Epidermal melanocyte (primary cell): ENCODE results near the gene TM7SF2.

Experiments used
- DNase-seq: peaks from one replicate; pipeline ENCODE4 v3.0.0; 2011; ENCODE audit warnings: low spot score; ENCODE audit not compliant: insufficient read length

Gene TM7SF2

GRCh38 chr11:65152122-65152521, 40.5 kb downstream of the TM7SF2 start:
- DNase-seq, result no peak

- DNase-seq, result no peak
Observed at GRCh38 chr11:65156256-65156655, 44.6 kb downstream of the TM7SF2 start.

- no peak for DNase-seq
Observed at GRCh38 chr11:65156926-65157325, 45.3 kb downstream of the TM7SF2 start.

- DNase-seq, result no peak
Observed at GRCh38 chr11:65157336-65157735, 45.7 kb downstream of the TM7SF2 start.

- DNase-seq, result no peak
Observed at GRCh38 chr11:65159012-65159411, 47.3 kb downstream of the TM7SF2 start.

- DNase-seq, result no peak
Observed at GRCh38 chr11:65160643-65161042, 49.0 kb downstream of the TM7SF2 start.

GRCh38 chr11:65163684-65164083, 52.0 kb downstream of the TM7SF2 start:
- no peak for DNase-seq
